ENCODE measurements around the gene HS3ST6.
"Not testable (repeated sequence)": the region's sequence is repeated elsewhere in the genome, so short reads cannot be mapped to it uniquely, and the experiment has no call there.

Gene HS3ST6

GRCh38 chr16:1913327-1914083 lies 4.7 kb downstream of the HS3ST6 start:
- in situ Hi-C loops (cut with HindIII; ENCODE audit: low pct_ligation_motif_present, low pct_unique_long_range_greater_than_20kb, low sequenced_read_pairs), result no loop called here
- no peak for DNase-seq

- DNase-seq, result no peak
- in situ Hi-C loops (cut with HindIII; ENCODE audit: low pct_ligation_motif_present, low pct_unique_long_range_greater_than_20kb, low sequenced_read_pairs), result no loop called here
These were observed 6.0 kb downstream of the HS3ST6 start for GRCh38 chr16:1912215-1912543.

- no peak for DNase-seq
- in situ Hi-C loops (cut with HindIII; ENCODE audit: low pct_ligation_motif_present, low pct_unique_long_range_greater_than_20kb, low sequenced_read_pairs), result no loop called here
These were observed 6.6 kb downstream of the HS3ST6 start for GRCh38 chr16:1911467-1912214.

- in situ Hi-C loops (cut with HindIII; ENCODE audit: low pct_ligation_motif_present, low pct_unique_long_range_greater_than_20kb, low sequenced_read_pairs), result no loop called here
- DNase-seq, result no peak
These were observed 8.5 kb downstream of the HS3ST6 start for GRCh38 chr16:1909561-1910231.

GRCh38 chr16:1908983-1909382 lies 9.2 kb downstream of the HS3ST6 start:
- in situ Hi-C loops (cut with HindIII; ENCODE audit: low pct_ligation_motif_present, low pct_unique_long_range_greater_than_20kb, low sequenced_read_pairs), result no loop called here
- DNase-seq, result no peak

GRCh38 chr16:1908184-1908583 lies 10.0 kb downstream of the HS3ST6 start:
- DNase-seq, result no peak
- in situ Hi-C loops (cut with HindIII; ENCODE audit: low pct_ligation_motif_present, low pct_unique_long_range_greater_than_20kb, low sequenced_read_pairs), result no loop called here

GRCh38 chr16:1907226-1907860 lies 10.9 kb downstream of the HS3ST6 start:
- in situ Hi-C loops (cut with HindIII; ENCODE audit: low pct_ligation_motif_present, low pct_unique_long_range_greater_than_20kb, low sequenced_read_pairs), result no loop called here

GRCh38 chr16:1906846-1907165 lies 11.4 kb downstream of the HS3ST6 start:
- in situ Hi-C loops (cut with HindIII; ENCODE audit: low pct_ligation_motif_present, low pct_unique_long_range_greater_than_20kb, low sequenced_read_pairs), result no loop called here

More at GRCh38 chr16:1907226-1907860, 10.9 kb downstream of the HS3ST6 start:
- no peak for DNase-seq

GRCh38 chr16:1906055-1906845 lies 12.0 kb downstream of the HS3ST6 start:
- in situ Hi-C loops (cut with HindIII; ENCODE audit: low pct_ligation_motif_present, low pct_unique_long_range_greater_than_20kb, low sequenced_read_pairs), result no loop called here
- DNase-seq, result no peak

More at GRCh38 chr16:1906846-1907165, 11.4 kb downstream of the HS3ST6 start:
- DNase-seq, result no peak

- DNase-seq, result no peak
- in situ Hi-C loops (cut with HindIII; ENCODE audit: low pct_ligation_motif_present, low pct_unique_long_range_greater_than_20kb, low sequenced_read_pairs), result no loop called here
These were observed 14.1 kb downstream of the HS3ST6 start for GRCh38 chr16:1903845-1904840.

GRCh38 chr16:1903220-1903574 lies 15.0 kb downstream of the HS3ST6 start:
- in situ Hi-C loops (cut with HindIII; ENCODE audit: low pct_ligation_motif_present, low pct_unique_long_range_greater_than_20kb, low sequenced_read_pairs), result no loop called here
- DNase-seq, result no peak

GRCh38 chr16:1902547-1903219 lies 15.5 kb downstream of the HS3ST6 start:
- DNase-seq, result no peak
- in situ Hi-C loops (cut with HindIII; ENCODE audit: low pct_ligation_motif_present, low pct_unique_long_range_greater_than_20kb, low sequenced_read_pairs), result no loop called here

- in situ Hi-C loops (cut with HindIII; ENCODE audit: low pct_ligation_motif_present, low pct_unique_long_range_greater_than_20kb, low sequenced_read_pairs), result no loop called here
- DNase-seq, result no peak
These were observed 17.8 kb downstream of the HS3ST6 start for GRCh38 chr16:1900452-1900774.

- DNase-seq, result no peak
- in situ Hi-C loops (cut with HindIII; ENCODE audit: low pct_ligation_motif_present, low pct_unique_long_range_greater_than_20kb, low sequenced_read_pairs), result no loop called here
These were observed 18.4 kb downstream of the HS3ST6 start for GRCh38 chr16:1899641-1900451.

GRCh38 chr16:1897692-1898091 lies 20.5 kb downstream of the HS3ST6 start:
- DNase-seq; in situ Hi-C loops (cut with HindIII; ENCODE audit: low pct_ligation_motif_present, low pct_unique_long_range_greater_than_20kb, low sequenced_read_pairs): not testable (repeated sequence)

- in situ Hi-C loops (cut with HindIII; ENCODE audit: low pct_ligation_motif_present, low pct_unique_long_range_greater_than_20kb, low sequenced_read_pairs), result no loop called here
- DNase-seq, result no peak
These were observed 22.1 kb downstream of the HS3ST6 start for GRCh38 chr16:1895949-1896675.

Measured in ACHN (cell line).